ENCODE data around the gene RABGAP1L. TPM values are rescaled to one million over a fixed set of nuclear protein-coding genes. Genes with fewer than 3 reads are reported as not detected.
"Not testable (repeated sequence)": the region's sequence is repeated elsewhere in the genome, so short reads cannot be mapped to it uniquely, and the experiment has no call there.

RABGAP1L gene
- total RNA-seq, 1 donor from 2014 or later, result 30.3 TPM

GRCh38 chr1:175015243-175015642, 855.9 kb downstream of the RABGAP1L start:
- Histone ChIP-seq H3K36me3 (ENCODE audit: control insufficient read depth in 3 of 3, insufficient read depth in 3 of 3, low read length in 3 of 3) (peaks cover 27 to 58% (median 56%) of the 10 kb centered on the region in 3 donors), H3K9ac (ENCODE audit: low read depth in 1 of 3, low read length in 3 of 3) (no peak overlapping the region), H3K9me3 (ENCODE audit: control insufficient read depth in 3 of 3, low read length in 3 of 3) (no peaks in the 10 kb centered on the region), H3K4me1 (ENCODE audit: control insufficient read depth in 3 of 3, insufficient read depth in 3 of 3, low read length in 3 of 3) (peaks cover 6 to 19% (median 12%) of the 10 kb centered on the region in 3 donors), H3K4me3 (ENCODE audit: low read length in 3 of 3) (no peak overlapping the region), H3K27ac (ENCODE audit: low read depth, low read length) (no peak overlapping the region), H3K27me3 (ENCODE audit: control insufficient read depth in 3 of 3, insufficient read depth in 3 of 3, low read length in 3 of 3) (no peaks in the 10 kb centered on the region)

GRCh38 chr1:175019524-175019923, 860.2 kb downstream of the RABGAP1L start:
- Histone ChIP-seq H3K9ac (ENCODE audit: low read depth in 1 of 3, low read length in 3 of 3) (no peak overlapping the region), H3K36me3 (ENCODE audit: control insufficient read depth in 3 of 3, insufficient read depth in 3 of 3, low read length in 3 of 3) (peaks cover 15 to 26% (median 23%) of the 10 kb centered on the region in 3 donors), H3K4me1 (ENCODE audit: control insufficient read depth in 3 of 3, insufficient read depth in 3 of 3, low read length in 3 of 3) (peaks cover 18 to 34% (median 21%) of the 10 kb centered on the region in 3 donors), H3K9me3 (ENCODE audit: control insufficient read depth in 3 of 3, low read length in 3 of 3) (no peaks in the 10 kb centered on the region), H3K4me3 (ENCODE audit: low read length in 3 of 3) (no peak overlapping the region), H3K27me3 (ENCODE audit: control insufficient read depth in 3 of 3, insufficient read depth in 3 of 3, low read length in 3 of 3) (no peaks in the 10 kb centered on the region), H3K27ac (ENCODE audit: low read depth, low read length) (no peak overlapping the region)

DNA sequence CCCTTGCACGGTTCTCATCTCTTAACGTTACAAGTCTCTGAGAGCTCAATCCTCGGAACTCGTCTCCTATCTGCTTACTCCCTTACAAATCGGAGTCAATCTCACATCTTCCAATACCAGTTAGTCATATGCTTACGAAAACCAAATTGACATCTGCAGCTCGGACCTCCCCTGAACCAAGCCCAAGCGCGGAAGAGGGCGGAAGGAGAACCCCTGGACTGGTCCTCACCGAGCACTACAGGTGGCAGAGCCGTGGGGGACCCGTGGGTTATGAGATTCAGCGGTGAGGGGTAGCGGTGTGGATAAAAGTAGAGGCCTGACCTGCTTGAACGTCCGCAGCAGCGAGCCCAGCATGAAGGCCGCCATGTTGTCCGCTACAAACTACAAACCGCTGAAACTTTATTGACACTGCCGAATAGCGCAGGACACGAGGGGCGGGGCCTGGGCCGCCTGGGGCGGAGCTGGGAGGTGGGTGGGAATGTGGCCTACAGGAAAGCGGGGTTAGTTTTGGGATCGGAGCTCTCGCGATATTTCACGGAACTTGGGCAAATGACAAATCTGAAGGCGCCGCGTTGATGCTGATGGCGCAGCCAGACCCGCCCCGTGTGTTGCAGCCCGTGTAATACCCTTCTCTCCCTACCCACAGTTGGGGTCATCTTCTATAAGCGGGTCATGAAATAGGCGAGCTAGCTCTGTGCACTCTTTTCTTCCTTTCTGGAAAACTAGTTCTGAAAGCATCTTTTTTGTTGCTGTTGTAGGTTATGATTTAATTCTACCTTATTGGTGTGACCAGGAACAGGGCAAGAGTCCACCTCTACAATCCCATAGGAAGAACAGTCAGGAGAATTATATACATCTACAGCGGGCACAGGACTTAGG, 864.0 kb downstream of the RABGAP1L start, which contains the start of gene MRPS14:
TSS of gene MRPS14 (minus strand) at position 383 of the 879 bp plus-strand sequence. CDS start at position 366, 17 bp downstream.
- Histone ChIP-seq H3K9me3 (ENCODE audit: control insufficient read depth in 3 of 3, low read length in 3 of 3) (no peaks in the 10 kb centered on the region), H3K36me3 (ENCODE audit: control insufficient read depth in 3 of 3, insufficient read depth in 3 of 3, low read length in 3 of 3) (peaks cover 2 to 6% (median 3%) of the 10 kb centered on the region in 3 donors), H3K4me3 (ENCODE audit: low read length in 3 of 3) (peak within 1 kb of the TSS; percentile 98 to 100 (median 99)), H3K27me3 (ENCODE audit: control insufficient read depth in 3 of 3, insufficient read depth in 3 of 3, low read length in 3 of 3) (no peaks in the 10 kb centered on the region), H3K9ac (ENCODE audit: low read depth in 1 of 3, low read length in 3 of 3) (peak within 1 kb of the TSS; percentile 97 to 99 (median 98)), H3K4me1 (ENCODE audit: control insufficient read depth in 3 of 3, insufficient read depth in 3 of 3, low read length in 3 of 3) (peaks cover 9 to 15% (median 11%) of the 10 kb centered on the region in 3 donors), H3K27ac (ENCODE audit: low read depth, low read length) (peak within 1 kb of the TSS; percentile 85)

DNA sequence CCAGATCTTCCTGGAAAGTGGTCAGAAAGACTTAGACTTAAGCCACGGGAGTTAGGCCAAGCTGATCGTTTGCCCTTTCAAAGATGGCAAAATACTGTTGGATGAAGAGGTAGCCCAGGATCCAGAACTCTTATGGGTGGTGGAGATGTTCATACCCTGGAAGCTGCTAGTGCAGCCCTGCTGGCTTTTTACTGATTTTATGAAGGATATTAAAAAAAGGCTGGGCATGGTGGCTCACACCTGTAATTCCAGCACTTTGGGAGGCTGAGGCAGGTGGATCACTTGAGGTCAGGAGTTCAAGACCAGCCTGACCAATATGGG, 864.6 kb downstream of the RABGAP1L start:
- peaks cover 9 to 15% (median 11%) of the 10 kb centered on the region in 3 donors for H3K4me1 ChIP-seq (ENCODE audit: control insufficient read depth in 3 of 3, insufficient read depth in 3 of 3, low read length in 3 of 3)
- H3K4me3 ChIP-seq (ENCODE audit: low read length in 3 of 3), result peak overlapping the region; percentile 98 to 100 (median 99)
- not testable (repeated sequence) for H3K9me3 ChIP-seq (ENCODE audit: control insufficient read depth in 3 of 3, low read length in 3 of 3); H3K27me3 ChIP-seq (ENCODE audit: control insufficient read depth in 3 of 3, insufficient read depth in 3 of 3, low read length in 3 of 3); H3K36me3 ChIP-seq (ENCODE audit: control insufficient read depth in 3 of 3, insufficient read depth in 3 of 3, low read length in 3 of 3)
- peak overlapping the region in 2 of 3 donors; percentile 69 to 80 for H3K9ac ChIP-seq (ENCODE audit: low read depth in 1 of 3, low read length in 3 of 3)
- H3K27ac ChIP-seq (ENCODE audit: low read depth, low read length), result peak overlapping the region; percentile 85

GRCh38 chr1:175024773-175025172, 865.5 kb downstream of the RABGAP1L start:
- Histone ChIP-seq H3K4me1 (ENCODE audit: control insufficient read depth in 3 of 3, insufficient read depth in 3 of 3, low read length in 3 of 3) (peaks cover 11 to 20% (median 14%) of the 10 kb centered on the region in 3 donors), H3K27me3 (ENCODE audit: control insufficient read depth in 3 of 3, insufficient read depth in 3 of 3, low read length in 3 of 3) (no peaks in the 10 kb centered on the region), H3K9ac (ENCODE audit: low read depth in 1 of 3, low read length in 3 of 3) (no peak overlapping the region), H3K36me3 (ENCODE audit: control insufficient read depth in 3 of 3, insufficient read depth in 3 of 3, low read length in 3 of 3) (peaks cover 0 to 4% (median 3%) of the 10 kb centered on the region in 3 donors), H3K27ac (ENCODE audit: low read depth, low read length) (no peak overlapping the region), H3K9me3 (ENCODE audit: control insufficient read depth in 3 of 3, low read length in 3 of 3) (no peaks in the 10 kb centered on the region), H3K4me3 (ENCODE audit: low read length in 3 of 3) (no peak overlapping the region)

DNA sequence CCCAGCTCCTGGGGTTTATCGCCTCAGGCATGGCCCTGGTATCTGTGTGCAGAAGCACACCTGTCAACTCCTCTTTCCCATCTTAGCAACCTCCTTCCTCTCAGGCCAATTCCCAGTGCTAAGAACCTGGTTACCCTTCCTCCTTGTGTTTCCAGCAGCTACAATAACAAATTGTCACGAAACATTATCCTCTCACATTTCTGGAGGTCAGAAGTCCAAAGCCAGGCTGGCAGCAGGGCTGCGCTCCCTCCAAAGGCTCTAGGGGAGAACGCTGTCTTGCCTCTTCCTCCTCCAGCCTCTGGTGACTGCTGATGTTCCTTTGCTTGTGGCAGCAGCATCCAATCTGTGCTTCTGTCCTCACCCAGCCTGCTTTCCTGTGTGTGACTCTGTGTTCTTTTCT, 874.6 kb downstream of the RABGAP1L start:
- Histone ChIP-seq H3K9me3 (ENCODE audit: control insufficient read depth in 3 of 3, low read length in 3 of 3) (no peaks in the 10 kb centered on the region), H3K9ac (ENCODE audit: low read depth in 1 of 3, low read length in 3 of 3) (peak overlapping the region in 1 of 3 donors; percentile 33), H3K4me3 (ENCODE audit: low read length in 3 of 3) (no peak overlapping the region), H3K4me1 (ENCODE audit: control insufficient read depth in 3 of 3, insufficient read depth in 3 of 3, low read length in 3 of 3) (peaks cover 0 to 7% (median 6%) of the 10 kb centered on the region in 3 donors), H3K36me3 (ENCODE audit: control insufficient read depth in 3 of 3, insufficient read depth in 3 of 3, low read length in 3 of 3) (no peaks in the 10 kb centered on the region), H3K27ac (ENCODE audit: low read depth, low read length) (no peak overlapping the region), H3K27me3 (ENCODE audit: control insufficient read depth in 3 of 3, insufficient read depth in 3 of 3, low read length in 3 of 3) (no peaks in the 10 kb centered on the region)

DNA sequence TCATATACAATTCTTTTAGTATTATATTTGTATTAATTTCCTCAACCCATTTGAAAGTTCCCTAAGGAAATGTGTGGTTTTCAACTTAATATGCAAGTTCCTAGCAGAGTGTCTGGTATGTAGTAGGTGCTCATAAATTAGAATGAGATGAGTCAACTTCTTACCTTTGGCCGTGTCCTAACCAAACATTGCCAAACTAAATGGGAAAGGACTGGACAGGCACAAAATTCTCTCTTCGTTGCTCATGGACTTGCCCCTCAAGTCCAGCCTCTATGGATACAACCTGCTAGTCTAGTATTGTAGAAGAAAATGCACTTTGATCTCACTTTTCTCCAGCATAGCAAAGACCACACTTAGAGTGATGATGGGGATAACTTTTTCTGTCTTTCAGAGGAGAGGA, 875.5 kb downstream of the RABGAP1L start:
- Histone ChIP-seq H3K4me1 (ENCODE audit: control insufficient read depth in 3 of 3, insufficient read depth in 3 of 3, low read length in 3 of 3) (peaks cover 0 to 2% (median 1%) of the 10 kb centered on the region in 3 donors), H3K4me3 (ENCODE audit: low read length in 3 of 3) (no peak overlapping the region), H3K27me3 (ENCODE audit: control insufficient read depth in 3 of 3, insufficient read depth in 3 of 3, low read length in 3 of 3) (no peaks in the 10 kb centered on the region)

GRCh38 chr1:175035865-175036264, 876.5 kb downstream of the RABGAP1L start:
- Histone ChIP-seq H3K27ac (ENCODE audit: low read depth, low read length) (no peak overlapping the region), H3K9me3 (ENCODE audit: control insufficient read depth in 3 of 3, low read length in 3 of 3) (no peaks in the 10 kb centered on the region), H3K36me3 (ENCODE audit: control insufficient read depth in 3 of 3, insufficient read depth in 3 of 3, low read length in 3 of 3) (no peaks in the 10 kb centered on the region), H3K9ac (ENCODE audit: low read depth in 1 of 3, low read length in 3 of 3) (no peak overlapping the region), H3K27me3 (ENCODE audit: control insufficient read depth in 3 of 3, insufficient read depth in 3 of 3, low read length in 3 of 3) (no peaks in the 10 kb centered on the region), H3K4me1 (ENCODE audit: control insufficient read depth in 3 of 3, insufficient read depth in 3 of 3, low read length in 3 of 3) (no peaks in the 10 kb centered on the region), H3K4me3 (ENCODE audit: low read length in 3 of 3) (no peak overlapping the region)

More for the DNA sequence above, 875.5 kb downstream of the RABGAP1L start:
- Histone ChIP-seq H3K27ac (ENCODE audit: low read depth, low read length) (no peak overlapping the region), H3K9me3 (ENCODE audit: control insufficient read depth in 3 of 3, low read length in 3 of 3) (no peaks in the 10 kb centered on the region), H3K9ac (ENCODE audit: low read depth in 1 of 3, low read length in 3 of 3) (no peak overlapping the region), H3K36me3 (ENCODE audit: control insufficient read depth in 3 of 3, insufficient read depth in 3 of 3, low read length in 3 of 3) (no peaks in the 10 kb centered on the region)

- no peaks in the 10 kb centered on the region for H3K4me1 ChIP-seq (ENCODE audit: control insufficient read depth in 3 of 3, insufficient read depth in 3 of 3, low read length in 3 of 3)
- no peak overlapping the region for H3K4me3 ChIP-seq (ENCODE audit: low read length in 3 of 3)
- no peaks in the 10 kb centered on the region for H3K27me3 ChIP-seq (ENCODE audit: control insufficient read depth in 3 of 3, insufficient read depth in 3 of 3, low read length in 3 of 3)
- H3K36me3 ChIP-seq (ENCODE audit: control insufficient read depth in 3 of 3, insufficient read depth in 3 of 3, low read length in 3 of 3), result no peaks in the 10 kb centered on the region
- no peak overlapping the region for H3K9ac ChIP-seq (ENCODE audit: low read depth in 1 of 3, low read length in 3 of 3)
- H3K9me3 ChIP-seq (ENCODE audit: control insufficient read depth in 3 of 3, low read length in 3 of 3), result no peaks in the 10 kb centered on the region
- no peak overlapping the region for H3K27ac ChIP-seq (ENCODE audit: low read depth, low read length)
Observed at GRCh38 chr1:175036476-175036875, 877.2 kb downstream of the RABGAP1L start.

DNA sequence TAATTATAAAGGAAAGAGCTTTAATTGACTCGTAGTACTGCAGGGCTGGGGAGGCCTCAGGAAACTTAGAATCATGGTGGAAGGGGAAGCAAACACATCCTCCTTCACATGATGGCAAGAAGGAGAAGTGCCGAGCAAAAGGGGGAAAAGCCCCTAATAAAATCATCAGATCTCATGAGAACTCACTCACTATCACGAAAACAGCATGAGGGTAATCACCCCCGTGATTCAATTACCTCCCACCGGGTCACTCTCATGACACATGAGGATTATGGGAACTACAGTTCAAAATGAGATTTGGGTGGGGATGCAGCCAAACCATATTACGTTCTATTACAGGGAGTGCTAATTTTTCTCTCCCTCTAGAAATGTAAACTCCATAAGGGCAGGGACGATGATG, 878.1 kb downstream of the RABGAP1L start:
- Histone ChIP-seq H3K36me3 (ENCODE audit: control insufficient read depth in 3 of 3, insufficient read depth in 3 of 3, low read length in 3 of 3) (no peaks in the 10 kb centered on the region), H3K4me3 (ENCODE audit: low read length in 3 of 3) (no peak overlapping the region), H3K27me3 (ENCODE audit: control insufficient read depth in 3 of 3, insufficient read depth in 3 of 3, low read length in 3 of 3) (no peaks in the 10 kb centered on the region), H3K9me3 (ENCODE audit: control insufficient read depth in 3 of 3, low read length in 3 of 3) (no peaks in the 10 kb centered on the region), H3K4me1 (ENCODE audit: control insufficient read depth in 3 of 3, insufficient read depth in 3 of 3, low read length in 3 of 3) (no peaks in the 10 kb centered on the region), H3K27ac (ENCODE audit: low read depth, low read length) (no peak overlapping the region), H3K9ac (ENCODE audit: low read depth in 1 of 3, low read length in 3 of 3) (no peak overlapping the region)

Measured in skeletal muscle tissue (tissue), 4 donors.